ENCODE measurements around the gene LGR6.

LGR6 gene

GRCh38 chr1:202324646-202325045 is 131.0 kb downstream of the LGR6 start:
- no peaks in the 10 kb centered on the region for H3K4me1 ChIP-seq (ENCODE audit: low read length)
- no peaks in the 10 kb centered on the region for H4K20me1 ChIP-seq (ENCODE audit: insufficient read depth, low read length)
- H2AFZ ChIP-seq (ENCODE audit: low read depth, low read length), result no peak overlapping the region
- no peaks in the 10 kb centered on the region for H3K9me3 ChIP-seq (ENCODE audit: insufficient read depth, low read length)
- no peaks in the 10 kb centered on the region for H3K27me3 ChIP-seq (ENCODE audit: low read depth, low read length)
- no peak overlapping the region for H3K4me2 ChIP-seq (ENCODE audit: low read length)
- no peak overlapping the region for H3K4me3 ChIP-seq (ENCODE audit: low read length)
- no peaks in the 10 kb centered on the region for H3K79me2 ChIP-seq (ENCODE audit: low read length)
- H3K9ac ChIP-seq (ENCODE audit: low read length), result no peak overlapping the region
- peaks cover 3% of the 10 kb centered on the region for H3K36me3 ChIP-seq (replicated peaks; ENCODE audit: low read depth, low read length)
- no peak overlapping the region for H3K27ac ChIP-seq (ENCODE audit: low read length)
- no peak for TF ChIP-seq EZH2phosphoT487 (IDR thresholded peaks at IDR 0.05; ENCODE audit: low read depth)
- TF ChIP-seq CTCF (IDR thresholded peaks at IDR 0.05; ENCODE audit: low read depth, low read length), result no peak

- Histone ChIP-seq H2AFZ (ENCODE audit: low read depth, low read length) (no peak overlapping the region), H3K4me3 (ENCODE audit: low read length) (no peak overlapping the region), H3K79me2 (ENCODE audit: low read length) (no peaks in the 10 kb centered on the region), H4K20me1 (ENCODE audit: insufficient read depth, low read length) (no peaks in the 10 kb centered on the region), H3K4me1 (ENCODE audit: low read length) (no peaks in the 10 kb centered on the region), H3K27me3 (ENCODE audit: low read depth, low read length) (no peaks in the 10 kb centered on the region), H3K36me3 (replicated peaks; ENCODE audit: low read depth, low read length) (peaks cover 48% of the 10 kb centered on the region), H3K9me3 (ENCODE audit: insufficient read depth, low read length) (no peaks in the 10 kb centered on the region), H3K4me2 (ENCODE audit: low read length) (no peak overlapping the region), H3K27ac (ENCODE audit: low read length) (no peak overlapping the region), H3K9ac (ENCODE audit: low read length) (no peak overlapping the region)
- peak; percentile 24 for TF ChIP-seq CTCF (IDR thresholded peaks at IDR 0.05; ENCODE audit: low read depth, low read length)
- no peak for TF ChIP-seq EZH2phosphoT487 (IDR thresholded peaks at IDR 0.05; ENCODE audit: low read depth)
Measured at GRCh38 chr1:202329891-202330290, 136.3 kb downstream of the LGR6 start.

- H3K4me2 ChIP-seq (ENCODE audit: low read length), result no peak overlapping the region
- TF ChIP-seq CTCF (IDR thresholded peaks at IDR 0.05; ENCODE audit: low read depth, low read length) (no peak), EZH2phosphoT487 (IDR thresholded peaks at IDR 0.05; ENCODE audit: low read depth) (no peak)
- H3K36me3 ChIP-seq (replicated peaks; ENCODE audit: low read depth, low read length), result peaks cover 52% of the 10 kb centered on the region
- no peaks in the 10 kb centered on the region for H3K9me3 ChIP-seq (ENCODE audit: insufficient read depth, low read length)
- no peak overlapping the region for H3K27ac ChIP-seq (ENCODE audit: low read length)
- no peak overlapping the region for H2AFZ ChIP-seq (ENCODE audit: low read depth, low read length)
- no peaks in the 10 kb centered on the region for H4K20me1 ChIP-seq (ENCODE audit: insufficient read depth, low read length)
- no peak overlapping the region for H3K4me3 ChIP-seq (ENCODE audit: low read length)
- H3K4me1 ChIP-seq (ENCODE audit: low read length), result no peaks in the 10 kb centered on the region
- no peak overlapping the region for H3K9ac ChIP-seq (ENCODE audit: low read length)
- H3K27me3 ChIP-seq (ENCODE audit: low read depth, low read length), result no peaks in the 10 kb centered on the region
- H3K79me2 ChIP-seq (ENCODE audit: low read length), result peaks cover 18% of the 10 kb centered on the region
Measured at GRCh38 chr1:202333861-202334260, 140.3 kb downstream of the LGR6 start.

- TF ChIP-seq EZH2phosphoT487 (IDR thresholded peaks at IDR 0.05; ENCODE audit: low read depth) (no peak), CTCF (IDR thresholded peaks at IDR 0.05; ENCODE audit: low read depth, low read length) (peak; percentile 81)
- Histone ChIP-seq H3K9me3 (ENCODE audit: insufficient read depth, low read length) (no peaks in the 10 kb centered on the region), H4K20me1 (ENCODE audit: insufficient read depth, low read length) (no peaks in the 10 kb centered on the region), H2AFZ (ENCODE audit: low read depth, low read length) (peak overlapping the region; percentile 90), H3K4me3 (ENCODE audit: low read length) (peak overlapping the region; percentile 66), H3K27me3 (ENCODE audit: low read depth, low read length) (no peaks in the 10 kb centered on the region), H3K36me3 (replicated peaks; ENCODE audit: low read depth, low read length) (no peaks in the 10 kb centered on the region), H3K27ac (ENCODE audit: low read length) (no peak overlapping the region), H3K79me2 (ENCODE audit: low read length) (peaks cover 22% of the 10 kb centered on the region), H3K4me2 (ENCODE audit: low read length) (peak overlapping the region; percentile 67), H3K9ac (ENCODE audit: low read length) (peak overlapping the region; percentile 45), H3K4me1 (ENCODE audit: low read length) (peaks cover 29% of the 10 kb centered on the region)
Measured at GRCh38 chr1:202343652-202344349, 150.2 kb downstream of the LGR6 start.
